MM.1S (cell line): ENCODE data around the gene FAM120A.
"Not testable (repeated sequence)": the region's sequence is repeated elsewhere in the genome, so short reads cannot be mapped to it uniquely, and the experiment has no call there.

Experiments used
- DNase-seq: peaks from one replicate; pipeline ENCODE4 v3.0.0-alpha.2; 2015
- H2AFZ ChIP-seq: fragments of 300-600 bp; sonication (generic); 2 replicates; pipeline ENCODE4 v1.6.0; 2016; ENCODE audit warnings: antibody characterized with exemption, low read length
- H3F3A ChIP-seq: fragments of 300-600 bp; sonication (generic); 2 replicates; pipeline ENCODE4 v1.6.1; 2016; ENCODE audit warnings: mild to moderate bottlenecking, antibody characterized with exemption, low read length, moderate library complexity, mixed read lengths; ENCODE audit not compliant: insufficient read depth
- H3K27ac ChIP-seq: fragments of 300-600 bp; sonication (generic); 2 replicates; pipeline ENCODE4 v1.5.1; 2016; ENCODE audit warnings: mild to moderate bottlenecking, low read length
- H3K27me3 ChIP-seq: fragments of 300-600 bp; sonication (generic); replicated peaks from 2 replicates; pipeline ENCODE4 v1.6.0; 2016; ENCODE audit warnings: low read length; ENCODE audit not compliant: insufficient read depth
- H3K36me3 ChIP-seq: fragments of 300-600 bp; sonication (generic); replicated peaks from 2 replicates; pipeline ENCODE4 v1.6.1; 2016; ENCODE audit warnings: mild to moderate bottlenecking, low read length, mixed read lengths; ENCODE audit not compliant: insufficient read depth
- H3K4me1 ChIP-seq: fragments of 300-600 bp; sonication (generic); 2 replicates; pipeline ENCODE4 v1.6.1; 2016; ENCODE audit warnings: low read length, mixed read lengths
- H3K4me2 ChIP-seq: fragments of 300-600 bp; sonication (generic); 2 replicates; pipeline ENCODE4 v1.6.0; 2016; ENCODE audit warnings: low read depth, low read length
- H3K4me3 ChIP-seq: fragments of 300-600 bp; sonication (generic); 2 replicates; pipeline ENCODE4 v1.5.1; 2016; ENCODE audit warnings: low read length, mixed read lengths
- H3K79me2 ChIP-seq: fragments of 300-600 bp; sonication (generic); 2 replicates; pipeline ENCODE4 v1.6.1; 2016; ENCODE audit warnings: mixed run types, low read length, mixed read lengths
- H3K9ac ChIP-seq: fragments of 300-600 bp; sonication (generic); 2 replicates; pipeline ENCODE4 v1.6.1; 2016; ENCODE audit warnings: low read length, mixed read lengths
- H3K9me2 ChIP-seq: fragments of 300-600 bp; sonication (generic); replicated peaks from 2 replicates; pipeline ENCODE4 v1.6.1; 2016; ENCODE audit warnings: mild to moderate bottlenecking, low read length, mixed read lengths; ENCODE audit not compliant: insufficient read depth
- H3K9me3 ChIP-seq: fragments of 300-600 bp; sonication (generic); replicated peaks from 2 replicates; pipeline ENCODE4 v1.6.1; 2016; ENCODE audit warnings: mild to moderate bottlenecking, low read length, mixed read lengths; ENCODE audit not compliant: insufficient read depth
- H4K20me1 ChIP-seq: fragments of 300-600 bp; sonication (generic); 2 replicates; pipeline ENCODE4 v1.6.1; 2016; ENCODE audit warnings: mild to moderate bottlenecking, low read length, moderate library complexity, mixed read lengths; ENCODE audit not compliant: insufficient read depth
- EZH2 ChIP-seq: fragments of 300-600 bp; sonication (generic); optimal IDR thresholded peaks from 2 replicates; pipeline ENCODE3; 2017; ENCODE audit warnings: low read depth, mild to moderate bottlenecking, antibody characterized with exemption, low read length, mixed read lengths
- EZH2phosphoT487 ChIP-seq: fragments of 300-600 bp; sonication (generic); IDR thresholded peaks from 2 replicates; pipeline ENCODE4 v1.6.1; 2018; ENCODE audit warnings: antibody characterized with exemption, low read length
- TF ChIP-seq, protein P1 (sequence below): fragments of 300-600 bp; sonication (generic); IDR thresholded peaks from 2 replicates; pipeline ENCODE4 v1.5.1; 2016; ENCODE audit warnings: antibody characterized with exemption, low read length, mixed read lengths

The FAM120A gene

DNA sequence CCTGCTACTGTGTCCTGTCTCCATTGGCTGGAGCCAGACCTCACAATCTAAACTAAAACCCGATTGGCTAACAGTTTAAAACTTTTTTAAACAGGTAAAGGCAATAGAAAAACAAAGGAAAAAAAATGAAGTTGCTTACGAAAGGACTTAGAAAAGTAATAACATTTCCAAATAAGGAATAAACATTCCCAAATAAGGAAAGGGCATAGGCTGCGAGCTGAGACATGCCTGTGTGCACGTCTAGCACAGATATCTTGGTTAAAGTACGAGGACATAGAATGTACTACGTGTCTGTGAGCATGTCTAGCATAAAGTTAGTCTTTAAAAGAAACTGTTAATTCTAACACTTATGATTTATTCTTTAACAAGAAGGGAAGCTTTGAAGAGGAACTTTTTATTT, 15.3 kb upstream of the FAM120A start:
- H3K36me3 ChIP-seq: no peaks in the 10 kb centered on the region
- no peak overlapping the region for H2AFZ ChIP-seq
- H3K9me2 ChIP-seq: no peaks in the 10 kb centered on the region
- H3K9ac ChIP-seq: no peak overlapping the region
- TF ChIP-seq EZH2 (no peak), EZH2phosphoT487 (no peak)
- TF ChIP-seq, protein P1, sequence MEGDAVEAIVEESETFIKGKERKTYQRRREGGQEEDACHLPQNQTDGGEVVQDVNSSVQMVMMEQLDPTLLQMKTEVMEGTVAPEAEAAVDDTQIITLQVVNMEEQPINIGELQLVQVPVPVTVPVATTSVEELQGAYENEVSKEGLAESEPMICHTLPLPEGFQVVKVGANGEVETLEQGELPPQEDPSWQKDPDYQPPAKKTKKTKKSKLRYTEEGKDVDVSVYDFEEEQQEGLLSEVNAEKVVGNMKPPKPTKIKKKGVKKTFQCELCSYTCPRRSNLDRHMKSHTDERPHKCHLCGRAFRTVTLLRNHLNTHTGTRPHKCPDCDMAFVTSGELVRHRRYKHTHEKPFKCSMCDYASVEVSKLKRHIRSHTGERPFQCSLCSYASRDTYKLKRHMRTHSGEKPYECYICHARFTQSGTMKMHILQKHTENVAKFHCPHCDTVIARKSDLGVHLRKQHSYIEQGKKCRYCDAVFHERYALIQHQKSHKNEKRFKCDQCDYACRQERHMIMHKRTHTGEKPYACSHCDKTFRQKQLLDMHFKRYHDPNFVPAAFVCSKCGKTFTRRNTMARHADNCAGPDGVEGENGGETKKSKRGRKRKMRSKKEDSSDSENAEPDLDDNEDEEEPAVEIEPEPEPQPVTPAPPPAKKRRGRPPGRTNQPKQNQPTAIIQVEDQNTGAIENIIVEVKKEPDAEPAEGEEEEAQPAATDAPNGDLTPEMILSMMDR: no peak
- H3K27ac ChIP-seq: no peak overlapping the region
- no peaks in the 10 kb centered on the region for H4K20me1 ChIP-seq
- DNase-seq: no peak
- H3K4me3 ChIP-seq: no peak overlapping the region
- H3F3A ChIP-seq: no peaks in the 10 kb centered on the region
- H3K4me1 ChIP-seq: no peaks in the 10 kb centered on the region
- no peaks in the 10 kb centered on the region for H3K9me3 ChIP-seq
- H3K27me3 ChIP-seq: no peaks in the 10 kb centered on the region
- no peak overlapping the region for H3K4me2 ChIP-seq
- H3K79me2 ChIP-seq: no peaks in the 10 kb centered on the region

DNA sequence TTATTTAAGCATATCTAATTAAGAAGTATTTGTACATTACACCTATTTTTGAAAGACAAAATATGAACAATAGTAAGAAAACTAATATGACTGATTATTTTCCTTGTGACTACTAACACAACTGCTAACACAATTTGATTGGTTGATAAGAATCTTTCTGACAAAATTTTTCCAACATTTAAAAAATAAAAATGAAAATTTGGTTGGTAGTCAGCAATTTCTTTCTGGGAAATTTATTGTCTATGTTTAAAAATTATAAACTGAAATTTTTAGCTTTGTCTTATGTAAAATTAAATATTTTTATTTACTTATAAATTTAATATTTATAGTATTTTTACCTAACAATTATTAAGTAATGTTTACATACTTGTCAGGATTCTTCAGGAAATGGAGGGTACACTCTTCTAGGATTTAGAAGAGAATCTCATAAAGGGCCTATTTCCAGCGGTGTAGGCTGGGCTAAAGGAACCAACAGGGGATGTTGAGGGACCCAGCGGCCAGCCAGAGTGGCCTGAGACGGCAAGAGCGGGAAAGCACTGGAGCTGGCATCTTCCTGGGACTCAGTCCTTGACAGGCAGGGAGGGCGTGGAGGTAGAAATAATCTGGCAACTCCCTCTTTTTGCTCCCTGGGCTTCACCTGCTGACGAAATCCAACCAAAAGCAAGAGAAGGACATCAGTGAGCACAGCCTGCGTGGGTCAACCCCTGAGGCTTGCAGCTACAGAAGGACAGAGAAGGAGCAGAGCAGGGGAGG, 14.7 kb upstream of the FAM120A start:
- H3K4me2 ChIP-seq: no peak overlapping the region
- no peak overlapping the region for H3K9ac ChIP-seq
- H3K36me3 ChIP-seq: no peaks in the 10 kb centered on the region
- no peaks in the 10 kb centered on the region for H3K27me3 ChIP-seq
- no peaks in the 10 kb centered on the region for H3K9me3 ChIP-seq
- no peaks in the 10 kb centered on the region for H3K9me2 ChIP-seq
- H3K4me1 ChIP-seq: no peaks in the 10 kb centered on the region
- no peak overlapping the region for H3K27ac ChIP-seq
- no peaks in the 10 kb centered on the region for H3F3A ChIP-seq
- H4K20me1 ChIP-seq: no peaks in the 10 kb centered on the region
- TF ChIP-seq, protein P1: no peak
- TF ChIP-seq EZH2: no peak
- TF ChIP-seq EZH2phosphoT487: no peak
- no peak overlapping the region for H3K4me3 ChIP-seq
- H3K79me2 ChIP-seq: no peaks in the 10 kb centered on the region
- no peak overlapping the region for H2AFZ ChIP-seq
- no peak for DNase-seq

DNA sequence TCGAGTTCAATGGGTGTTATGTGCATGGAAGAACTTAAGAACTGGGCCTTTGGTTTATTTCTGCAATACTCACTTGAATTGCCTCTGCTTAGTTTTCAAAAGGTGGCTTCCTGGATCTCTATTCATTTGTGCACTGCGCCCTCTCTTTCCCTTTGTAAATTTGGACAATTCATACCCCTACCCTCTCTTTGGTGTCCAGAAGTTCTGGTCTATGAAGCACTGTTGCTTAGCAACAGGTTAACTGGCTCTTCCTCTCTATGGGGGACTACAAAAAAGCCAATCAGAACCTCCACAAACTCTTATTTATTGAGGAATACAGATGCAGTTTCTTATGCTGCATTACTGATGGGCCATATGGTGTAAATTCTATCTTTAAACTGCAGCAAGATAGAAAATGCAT, 13.5 kb upstream of the FAM120A start:
- Histone ChIP-seq H2AFZ (no peak overlapping the region), H3K9me3 (no peaks in the 10 kb centered on the region), H4K20me1 (no peaks in the 10 kb centered on the region), H3K27me3 (no peaks in the 10 kb centered on the region), H3K4me2 (no peak overlapping the region), H3K4me1 (no peaks in the 10 kb centered on the region), H3F3A (no peaks in the 10 kb centered on the region), H3K9ac (no peak overlapping the region), H3K79me2 (no peaks in the 10 kb centered on the region), H3K9me2 (no peaks in the 10 kb centered on the region), H3K27ac (no peak overlapping the region), H3K4me3 (no peak overlapping the region), H3K36me3 (no peaks in the 10 kb centered on the region)
- no peak for DNase-seq
- no peak for TF ChIP-seq EZH2phosphoT487
- TF ChIP-seq, protein P1: no peak
- no peak for TF ChIP-seq EZH2

DNA sequence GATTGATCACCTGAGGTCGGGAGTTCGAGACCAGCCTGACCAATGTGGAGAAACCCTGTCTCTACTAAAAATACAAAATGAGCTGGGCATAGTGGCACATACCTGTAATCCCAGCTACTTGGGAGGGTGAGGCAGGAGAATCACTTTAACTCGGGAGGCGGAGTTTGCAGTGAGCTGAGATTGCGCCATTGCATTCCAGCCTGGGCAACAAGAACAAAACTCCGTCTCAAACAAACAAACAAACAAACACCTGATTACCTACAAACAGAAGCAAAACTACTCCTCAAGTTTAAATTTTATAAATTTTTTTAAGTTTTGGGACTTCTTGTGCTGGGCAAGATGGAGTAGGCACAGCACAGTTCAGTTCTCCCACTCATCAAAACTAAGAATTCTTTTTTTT, 12.2 kb upstream of the FAM120A start:
- not testable (repeated sequence) for H2AFZ ChIP-seq, H3K27me3 ChIP-seq, H3K4me2 ChIP-seq, H3F3A ChIP-seq, H4K20me1 ChIP-seq, H3K79me2 ChIP-seq, H3K36me3 ChIP-seq, H3K9ac ChIP-seq, DNase-seq, H3K4me3 ChIP-seq, H3K9me3 ChIP-seq, H3K27ac ChIP-seq, H3K4me1 ChIP-seq, H3K9me2 ChIP-seq
